Mesodermal cell (in vitro differentiated cells): ENCODE measurements around the gene PCSK9.

Experiments
- H3K27ac ChIP-seq: 2 replicates; pipeline ENCODE4 v1.7.0; 2013; ENCODE audit warnings: mild to moderate bottlenecking, low read depth, low read length, moderate library complexity; ENCODE audit not compliant: severe bottlenecking
- H3K36me3 ChIP-seq: 2 replicates; pipeline ENCODE4 v1.7.1; 2013; ENCODE audit warnings: mild to moderate bottlenecking, low read length, moderate library complexity; ENCODE audit not compliant: control insufficient read depth, insufficient read depth
- H3K4me1 ChIP-seq: one replicate; pipeline ENCODE4 v1.7.1; 2013; ENCODE audit warnings: mild to moderate bottlenecking, low read length; ENCODE audit not compliant: insufficient read depth, control insufficient read depth, poor library complexity, severe bottlenecking
- H3K4me3 ChIP-seq: 2 replicates; pipeline ENCODE4 v1.7.0; 2013; ENCODE audit warnings: low read length, control low read depth, mild to moderate bottlenecking; ENCODE audit not compliant: insufficient read depth, poor library complexity, severe bottlenecking; ENCODE audit errors: extremely low read depth
- H3K9me3 ChIP-seq: 2 replicates; pipeline ENCODE4 v1.7.1; 2013; ENCODE audit warnings: mild to moderate bottlenecking, low read length, moderate library complexity; ENCODE audit not compliant: control insufficient read depth
- WGBS, 2 experiments: methylation state at CpG; one replicate each; pipeline ENCODE4 v1.1.5; 2013; ENCODE audit warnings: missing lambda C conversion rate in 2 of 2; ENCODE audit not compliant: insufficient coverage in 2 of 2; 5-methylcytosine and 5-hydroxymethylcytosine counted together

Gene PCSK9

GRCh38 chr1:55034476-55035133, 4.7 kb upstream of the PCSK9 start:
- Histone ChIP-seq H3K9me3 (no peaks in the 10 kb centered on the region), H3K36me3 (no peaks in the 10 kb centered on the region), H3K27ac (no peak overlapping the region), H3K4me3 (no peak overlapping the region), H3K4me1 (no peaks in the 10 kb centered on the region)
- 89 to 93% methylated on average over 4 to 6 of the region's 6 CpGs for WGBS, 2 experiments

GRCh38 chr1:55035904-55036303, 3.4 kb upstream of the PCSK9 start:
- WGBS, 2 experiments: 86% methylated on average over 2 of the region's 4 CpGs; no CpG with 5 or more reads in 1 of the 2 experiments
- H3K4me3 ChIP-seq: no peak overlapping the region
- no peaks in the 10 kb centered on the region for H3K4me1 ChIP-seq
- H3K27ac ChIP-seq: no peak overlapping the region
- H3K36me3 ChIP-seq: no peaks in the 10 kb centered on the region
- H3K9me3 ChIP-seq: no peaks in the 10 kb centered on the region

GRCh38 chr1:55037733-55038551, 1.4 kb upstream of the PCSK9 start:
- H3K4me3 ChIP-seq: no peak overlapping the region
- no peaks in the 10 kb centered on the region for H3K4me1 ChIP-seq
- H3K27ac ChIP-seq: no peak overlapping the region
- no peaks in the 10 kb centered on the region for H3K9me3 ChIP-seq
- no peaks in the 10 kb centered on the region for H3K36me3 ChIP-seq
- WGBS, 2 experiments: 90 to 96% methylated on average over 4 to 7 of the region's 8 CpGs

- Histone ChIP-seq H3K36me3 (no peaks in the 10 kb centered on the region), H3K27ac (no peak overlapping the region), H3K4me1 (no peaks in the 10 kb centered on the region), H3K9me3 (no peaks in the 10 kb centered on the region), H3K4me3 (no peak overlapping the region)
- 95 to 100% methylated on average over 2 to 3 of the region's 3 CpGs for WGBS, 2 experiments
Measured at GRCh38 chr1:55038552-55038838, 853 bp upstream of the PCSK9 start.

- no peak overlapping the region for H3K27ac ChIP-seq
- 43 to 61% methylated on average over 6 to 8 of the region's 9 CpGs for WGBS, 2 experiments
- H3K4me1 ChIP-seq: no peaks in the 10 kb centered on the region
- H3K9me3 ChIP-seq: no peaks in the 10 kb centered on the region
- peak overlapping the region; percentile 29 for H3K4me3 ChIP-seq
- H3K36me3 ChIP-seq: no peaks in the 10 kb centered on the region
Measured at GRCh38 chr1:55038974-55039341, 390 bp upstream of the PCSK9 start.

- no peaks in the 10 kb centered on the region for H3K9me3 ChIP-seq
- WGBS, 2 experiments: 47 to 58% methylated on average over 45 to 47 of the region's 49 CpGs
- H3K27ac ChIP-seq: no peak overlapping the region
- no peaks in the 10 kb centered on the region for H3K36me3 ChIP-seq
- H3K4me3 ChIP-seq: peak overlapping the region; percentile 29
- no peaks in the 10 kb centered on the region for H3K4me1 ChIP-seq
Measured at GRCh38 chr1:55040083-55040932, 960 bp downstream of the PCSK9 start.

- H3K27ac ChIP-seq: no peak overlapping the region
- H3K4me3 ChIP-seq: peak overlapping the region; percentile 29
- 73 to 91% methylated on average over 4 of the region's 5 CpGs for WGBS, 2 experiments
- H3K4me1 ChIP-seq: no peaks in the 10 kb centered on the region
- H3K9me3 ChIP-seq: no peaks in the 10 kb centered on the region
- no peaks in the 10 kb centered on the region for H3K36me3 ChIP-seq
Measured at GRCh38 chr1:55040933-55041494, 1.7 kb downstream of the PCSK9 start.

- WGBS, 2 experiments: 0% methylated on average over 1 of the region's 3 CpGs; no CpG with 5 or more reads in 1 of the 2 experiments
- Histone ChIP-seq H3K4me1 (no peaks in the 10 kb centered on the region), H3K4me3 (no peak overlapping the region), H3K36me3 (no peaks in the 10 kb centered on the region), H3K27ac (no peak overlapping the region), H3K9me3 (no peaks in the 10 kb centered on the region)
Measured at GRCh38 chr1:55041613-55042012, 2.3 kb downstream of the PCSK9 start.

GRCh38 chr1:55043011-55043410, 3.7 kb downstream of the PCSK9 start:
- no peaks in the 10 kb centered on the region for H3K4me1 ChIP-seq
- H3K9me3 ChIP-seq: no peaks in the 10 kb centered on the region
- no peak overlapping the region for H3K27ac ChIP-seq
- no peaks in the 10 kb centered on the region for H3K36me3 ChIP-seq
- WGBS, 2 experiments: 92 to 100% methylated on average over 2 of the region's 2 CpGs
- H3K4me3 ChIP-seq: no peak overlapping the region

- Histone ChIP-seq H3K9me3 (no peaks in the 10 kb centered on the region), H3K36me3 (no peaks in the 10 kb centered on the region), H3K4me3 (no peak overlapping the region), H3K27ac (no peak overlapping the region), H3K4me1 (no peaks in the 10 kb centered on the region)
- WGBS, 2 experiments: 93 to 100% methylated on average over 8 of the region's 9 CpGs
Measured at GRCh38 chr1:55043726-55044125, 4.4 kb downstream of the PCSK9 start.
